HS-5 (cell line): Measurements from ENCODE around the gene PIKFYVE.
"Not testable (repeated sequence)": the region's sequence is repeated elsewhere in the genome, so short reads cannot be mapped to it uniquely, and the experiment has no call there.

Experiments
- DNase-seq: peaks from one replicate; pipeline ENCODE4 v3.0.0-alpha.2; 2012; ENCODE audit warnings: low read depth

The PIKFYVE gene

DNA sequence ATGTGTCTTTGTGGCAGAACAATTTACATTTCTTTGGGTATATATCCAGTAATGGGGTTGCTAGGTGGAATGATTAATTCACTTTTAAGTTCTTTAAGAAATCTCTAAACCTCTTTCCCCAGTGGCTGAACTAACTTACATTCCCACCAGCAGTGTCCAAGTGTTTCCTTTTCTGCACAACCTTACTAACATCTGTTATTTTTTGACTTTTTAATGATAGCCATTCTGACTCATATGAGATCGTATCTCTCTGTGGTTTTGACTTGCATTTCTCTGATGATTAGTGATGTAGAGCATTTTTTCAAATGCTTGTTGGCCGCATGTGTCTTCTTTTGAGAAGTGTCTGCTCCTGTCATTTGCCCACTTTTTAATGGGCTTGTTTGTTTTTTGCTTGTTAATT, 97.4 kb downstream of the PIKFYVE start:
- peak; percentile 70 for DNase-seq

GRCh38 chr2:208366215-208367127, 100.4 kb downstream of the PIKFYVE start:
- no peak for DNase-seq

DNA sequence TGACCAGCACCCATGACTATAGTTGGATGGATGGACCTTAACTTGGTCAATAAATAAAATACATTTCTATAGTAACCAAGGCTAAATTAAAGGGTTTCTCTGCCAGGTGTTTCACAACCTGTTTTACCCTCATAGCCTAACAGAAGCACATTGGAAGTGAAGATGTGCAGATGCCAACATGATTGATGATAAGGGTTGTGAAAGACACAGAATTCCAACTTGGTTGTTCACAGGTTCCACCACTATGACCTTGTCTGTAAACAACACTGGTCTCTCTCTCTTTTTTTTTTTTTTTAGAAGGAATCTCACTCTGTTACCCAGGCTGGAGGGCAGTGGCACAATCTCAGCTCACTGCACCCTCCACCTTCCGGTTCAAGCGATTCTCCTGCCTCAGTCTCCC, 103.0 kb downstream of the PIKFYVE start:
- peak; percentile 50 for DNase-seq

DNA sequence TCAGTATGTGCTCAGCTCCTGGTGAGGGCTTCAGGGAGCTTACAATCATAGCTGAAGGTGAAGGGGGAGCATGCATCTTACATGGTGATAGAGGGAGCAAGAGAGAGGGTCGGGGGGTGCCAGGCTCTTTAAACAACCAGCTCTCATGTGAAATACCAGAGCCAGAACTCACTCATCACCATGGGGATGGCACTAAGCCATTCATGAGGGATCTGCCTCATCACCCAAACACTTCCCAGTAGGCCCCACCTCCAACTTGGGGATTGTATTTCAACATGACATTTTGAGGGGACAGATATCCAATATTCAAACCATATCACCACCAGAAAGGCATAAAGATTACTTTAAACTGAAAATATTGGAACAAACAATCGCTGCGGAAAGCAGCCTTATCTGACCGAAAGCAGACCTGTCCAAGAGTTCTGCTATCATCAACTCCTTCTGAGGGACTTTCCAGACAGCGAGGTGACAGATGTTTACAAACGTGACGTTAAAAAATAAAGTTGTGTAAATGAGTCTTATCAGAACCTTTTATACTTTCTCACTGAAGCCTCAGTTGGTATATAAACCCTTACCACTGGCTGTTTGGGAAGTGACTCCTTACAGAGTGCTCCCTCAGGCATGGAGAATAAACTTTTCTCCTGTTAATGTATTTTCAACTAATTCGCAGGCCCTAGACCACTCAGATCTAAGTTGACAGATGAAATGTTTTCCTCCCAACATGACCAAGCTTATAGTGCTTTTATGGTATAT, 105.0 kb downstream of the PIKFYVE start:
- peak; percentile 20 for DNase-seq

DNA sequence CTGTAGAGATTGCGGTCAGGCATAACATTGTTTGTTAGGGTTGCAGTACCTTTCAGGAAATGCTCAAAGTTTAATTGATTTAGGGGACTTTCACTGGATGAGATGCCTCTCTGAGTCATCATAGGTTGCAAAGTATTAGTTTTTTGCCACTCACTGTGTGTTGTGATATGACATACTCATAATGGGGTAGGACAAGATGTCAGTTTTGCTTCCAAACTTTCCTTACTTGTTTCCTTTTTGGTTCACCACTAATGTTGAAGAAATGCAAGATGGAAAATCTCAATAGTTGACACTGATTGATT, 105.5 kb downstream of the PIKFYVE start:
- DNase-seq: no peak

DNA sequence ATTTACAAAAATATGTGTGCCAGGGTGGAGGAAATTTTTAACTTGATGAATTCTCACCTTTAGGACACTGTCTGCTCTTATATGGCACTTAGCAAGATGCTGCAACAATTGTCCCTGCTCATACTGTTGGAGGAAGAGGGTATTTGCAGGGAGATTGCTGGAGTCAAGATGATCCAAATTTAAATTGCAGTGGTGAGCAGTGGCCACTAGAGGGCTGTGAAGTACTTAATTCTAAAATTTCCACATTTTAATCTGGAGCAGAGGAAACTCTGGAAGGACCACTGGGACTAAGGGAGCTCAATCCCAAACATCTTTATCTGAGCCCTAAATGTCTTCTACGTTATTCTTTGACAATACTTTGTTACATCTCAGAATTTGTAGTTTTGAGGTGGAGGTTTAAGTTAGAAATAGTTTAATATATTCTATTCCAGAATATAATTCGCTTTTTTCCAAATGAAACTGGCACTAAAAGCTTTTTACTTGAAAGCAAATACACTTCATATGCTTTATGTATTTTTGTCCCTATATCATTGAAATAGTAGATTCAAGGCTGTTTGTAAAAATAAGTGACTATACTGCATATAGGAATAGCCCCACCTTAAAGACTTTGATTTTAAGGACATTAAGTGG, 107.5 kb downstream of the PIKFYVE start:
- peak; percentile 36 for DNase-seq

GRCh38 chr2:208375491-208376068, 109.5 kb downstream of the PIKFYVE start:
- DNase-seq: no peak

DNA sequence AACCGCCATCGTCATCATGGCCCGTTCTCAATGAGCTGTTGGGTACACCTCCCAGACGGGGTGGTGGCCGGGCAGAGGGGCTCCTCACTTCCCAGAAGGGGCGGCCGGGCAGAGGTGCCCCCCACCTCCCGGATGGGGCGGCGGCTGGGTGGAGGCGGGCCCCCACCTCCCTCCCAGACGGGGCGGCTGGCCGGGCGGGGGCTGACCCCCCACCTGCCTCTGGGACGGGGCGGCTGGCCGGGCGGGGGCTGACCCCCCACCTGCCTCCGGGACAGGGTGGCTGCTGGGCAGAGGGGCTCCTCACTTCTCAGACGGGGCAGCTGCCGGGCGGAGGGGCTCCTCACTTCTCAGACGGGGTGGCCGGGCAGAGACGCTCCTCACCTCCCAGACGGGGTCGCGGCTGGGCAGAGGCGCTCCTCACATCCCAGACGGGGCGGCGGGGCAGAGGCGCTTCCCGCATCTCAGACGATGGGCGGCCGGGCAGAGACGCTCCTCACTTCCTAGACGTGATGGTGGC, 111.3 kb downstream of the PIKFYVE start:
- DNase-seq: not testable (repeated sequence)

DNA sequence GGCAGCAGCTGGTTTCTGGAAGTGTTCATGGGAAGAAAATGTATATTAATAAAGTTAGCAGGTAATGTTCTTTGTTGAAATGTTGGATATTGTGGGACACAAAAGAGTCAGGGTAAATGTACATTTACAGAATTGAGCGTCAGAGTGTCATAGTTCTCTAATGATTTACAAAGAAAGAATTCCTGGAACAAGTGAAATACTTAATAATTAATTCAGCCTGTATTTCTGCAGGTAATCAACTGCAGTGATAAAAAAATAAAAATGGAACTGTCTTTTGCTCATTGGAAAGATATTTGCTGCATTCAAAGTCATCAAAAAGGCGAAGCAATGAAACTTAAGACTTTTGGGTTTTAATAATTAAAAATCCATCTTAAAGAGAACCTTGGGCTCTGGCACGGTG, 113.1 kb downstream of the PIKFYVE start:
- DNase-seq: no peak

GRCh38 chr2:208384637-208385036, 118.6 kb downstream of the PIKFYVE start:
- no peak for DNase-seq

GRCh38 chr2:208386541-208386940, 120.5 kb downstream of the PIKFYVE start:
- no peak for DNase-seq

- DNase-seq: no peak
Observed at GRCh38 chr2:208389940-208390339, 123.9 kb downstream of the PIKFYVE start.

- no peak for DNase-seq
Observed at GRCh38 chr2:208392300-208392699, 126.2 kb downstream of the PIKFYVE start.

GRCh38 chr2:208396796-208397195, 130.7 kb downstream of the PIKFYVE start:
- DNase-seq: not testable (repeated sequence)

- DNase-seq: no peak
Observed at GRCh38 chr2:208399201-208399600, 133.1 kb downstream of the PIKFYVE start.

GRCh38 chr2:208406474-208407451, 140.7 kb downstream of the PIKFYVE start, which contains the start of gene PTH2R:
PTH2R (plus strand) TSS chr2:208406792; CDS start chr2:208407044, 252 bp downstream.
- no peak for DNase-seq

GRCh38 chr2:208407667-208408066, 141.6 kb downstream of the PIKFYVE start:
- no peak for DNase-seq
